Measurements from ENCODE around the gene FARP2.
"Not testable (repeated sequence)": the region's sequence is repeated elsewhere in the genome, so short reads cannot be mapped to it uniquely, and the experiment has no call there.

Gene FARP2

DNA sequence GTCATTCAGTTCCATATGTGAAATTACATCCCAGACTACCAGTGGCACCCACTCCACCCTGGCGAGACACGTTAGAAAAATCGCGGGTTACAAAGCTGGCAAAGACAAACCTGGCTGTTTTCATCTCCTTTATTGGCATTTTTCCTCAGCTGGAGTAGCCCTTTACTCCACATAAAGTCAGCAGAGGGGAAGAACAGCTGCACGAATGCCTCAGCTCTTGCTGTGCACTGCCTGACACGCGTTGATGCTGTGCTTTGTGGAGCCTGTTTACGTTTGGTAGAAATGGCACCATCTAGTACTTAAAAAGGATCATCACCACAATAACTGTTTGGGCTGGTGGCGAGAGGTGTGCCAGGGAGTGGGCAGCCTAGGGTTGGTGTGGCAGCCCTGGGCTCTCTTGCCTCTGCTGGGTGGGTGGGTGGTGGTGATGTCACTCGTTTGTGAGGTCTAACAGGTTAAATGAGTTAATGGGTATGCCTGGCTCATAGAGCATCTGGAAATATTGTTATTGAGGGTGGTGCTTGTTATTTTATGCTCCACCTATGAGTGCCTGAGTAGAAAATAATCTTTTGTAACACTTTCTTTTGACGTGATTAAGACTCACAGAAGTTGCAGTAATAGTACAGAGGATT lies 16.4 kb downstream of the FARP2 start:
- DNase-seq = no peak

- DNase-seq = no peak
These were observed 17.4 kb downstream of the FARP2 start for GRCh38 chr2:241373446-241373845.

- not testable (repeated sequence) for DNase-seq
These were observed 17.8 kb downstream of the FARP2 start for GRCh38 chr2:241373906-241374305.

GRCh38 chr2:241375300-241375699 lies 19.2 kb downstream of the FARP2 start:
- DNase-seq = no peak

GRCh38 chr2:241376808-241377207 lies 20.7 kb downstream of the FARP2 start:
- DNase-seq = no peak

DNA sequence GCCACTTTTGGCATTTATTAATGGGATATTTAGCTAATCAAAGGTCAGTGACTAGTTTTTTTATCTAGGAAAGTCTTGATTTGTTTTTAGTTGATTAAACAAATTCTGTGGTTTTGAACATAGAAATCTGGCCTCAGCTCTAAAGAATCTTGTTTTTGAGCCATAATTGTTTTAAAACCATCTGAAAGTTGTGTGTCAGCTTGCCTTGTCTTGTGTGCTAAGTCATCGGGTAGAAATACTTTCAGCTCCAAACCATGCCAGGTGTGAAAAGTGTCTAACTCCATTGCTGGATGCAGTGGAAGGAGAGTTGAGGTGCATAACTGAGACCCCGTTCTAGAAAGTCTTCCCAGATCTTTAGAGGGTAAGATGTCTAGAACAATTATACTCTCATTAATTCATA lies 22.7 kb downstream of the FARP2 start:
- no peak for DNase-seq

DNA sequence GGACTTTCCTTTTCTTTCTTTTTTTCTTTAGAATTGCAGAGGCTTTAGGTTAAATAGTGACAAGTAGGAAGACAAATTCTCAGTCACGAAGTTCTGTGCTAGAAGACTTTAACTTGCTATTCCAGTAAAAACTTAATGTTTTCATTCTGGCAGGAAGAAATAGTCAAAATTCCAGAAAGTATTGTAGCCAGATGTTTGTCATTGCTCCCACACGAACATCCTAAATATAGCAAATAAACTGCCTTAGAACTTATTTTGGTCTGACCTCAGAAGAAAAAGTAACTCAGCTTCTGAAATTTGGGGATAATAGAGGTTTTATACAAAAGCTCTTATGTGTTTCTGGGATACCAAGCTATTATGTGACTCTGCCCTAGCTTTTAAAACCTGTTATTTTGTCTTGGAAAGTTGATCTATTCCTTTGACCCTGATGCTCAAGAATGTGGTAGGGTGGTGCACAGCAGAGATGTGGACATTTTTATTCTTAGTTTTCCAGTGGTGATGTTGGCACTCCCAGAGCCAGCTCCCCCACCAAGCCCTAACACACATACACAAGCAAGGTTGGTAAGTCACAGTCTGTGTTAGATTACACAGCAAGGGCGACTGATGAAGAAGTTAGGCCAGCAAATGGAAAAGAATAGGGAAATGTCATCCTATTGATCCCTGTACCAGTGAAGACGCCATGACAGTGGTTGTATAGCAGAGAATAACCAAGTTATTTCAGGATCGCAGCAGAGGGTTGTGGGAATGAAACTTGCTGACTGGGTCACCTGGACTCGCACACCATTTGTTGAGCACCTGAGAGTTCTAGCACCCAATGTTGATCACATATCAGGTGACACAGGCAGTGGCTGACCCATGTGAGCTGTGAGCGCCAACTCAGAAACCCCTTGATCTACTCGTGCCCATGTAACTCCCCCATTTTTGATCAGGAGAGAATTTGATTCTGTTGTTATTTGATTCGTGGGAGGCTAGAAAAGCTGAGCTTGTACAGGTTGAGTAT lies 23.7 kb downstream of the FARP2 start:
- DNase-seq = no peak

- DNase-seq = no peak
These were observed 25.8 kb downstream of the FARP2 start for GRCh38 chr2:241381872-241382271.

DNA sequence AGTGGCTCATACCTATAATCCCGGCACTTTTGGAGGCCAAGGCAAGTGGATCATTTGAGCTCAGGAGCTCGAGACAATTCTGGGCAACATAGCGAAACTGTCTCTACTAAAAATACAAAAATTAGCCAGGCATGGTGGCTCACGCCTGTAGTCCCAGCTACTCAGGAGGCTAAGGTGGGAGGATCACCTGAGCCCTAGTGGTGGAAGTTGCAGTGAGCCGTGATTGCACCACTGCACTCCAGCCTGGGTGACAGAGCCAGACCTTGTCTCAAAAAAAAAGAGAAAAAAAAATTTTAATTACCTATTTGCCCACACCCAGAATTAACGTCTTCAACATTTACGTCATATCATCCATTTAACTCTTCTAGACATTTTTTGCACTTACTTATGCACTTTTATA lies 29.4 kb downstream of the FARP2 start:
- DNase-seq = not testable (repeated sequence)

DNA sequence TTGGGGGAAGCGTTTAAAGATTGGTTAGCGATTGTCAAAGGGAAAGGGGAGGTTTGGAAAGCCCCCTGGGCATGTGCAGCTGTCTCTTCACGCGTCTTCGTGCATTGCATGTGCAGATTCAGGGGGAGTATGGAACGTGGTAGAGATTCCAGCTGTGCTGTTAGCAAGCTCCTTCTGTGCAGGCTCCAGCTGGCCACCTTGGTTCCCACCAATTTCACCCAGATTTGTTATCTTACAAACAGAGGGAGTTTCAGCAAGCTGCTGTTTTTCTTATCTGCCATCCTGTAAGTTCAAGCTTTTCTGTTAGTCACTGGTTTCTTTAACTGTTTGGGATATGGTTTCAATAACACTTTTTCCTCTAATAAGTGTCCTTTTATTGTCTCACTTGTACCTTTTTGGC lies 30.4 kb downstream of the FARP2 start:
- no peak for DNase-seq

DNA sequence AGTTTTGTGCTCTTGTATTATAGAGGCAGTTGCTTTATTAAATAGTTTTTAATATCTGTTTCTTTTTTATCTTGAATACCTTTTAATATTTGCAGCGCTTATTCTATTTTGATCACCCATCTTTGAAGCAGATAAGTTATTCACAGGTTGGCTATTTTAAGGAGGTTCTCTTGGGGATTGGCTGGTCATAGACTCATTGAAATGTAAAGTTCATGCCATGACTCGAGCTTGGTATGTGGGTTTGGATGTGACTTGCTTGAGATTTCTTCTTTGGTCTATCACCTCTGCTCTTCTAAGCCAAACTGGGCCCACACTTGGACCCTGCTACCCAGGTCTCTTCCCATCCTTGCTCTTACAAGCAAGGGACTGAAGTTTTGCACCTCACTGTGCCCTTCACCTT lies 33.6 kb downstream of the FARP2 start:
- no peak for DNase-seq

- DNase-seq = peak; percentile 39
These were observed 34.5 kb downstream of the FARP2 start for GRCh38 chr2:241390301-241391206.

DNA sequence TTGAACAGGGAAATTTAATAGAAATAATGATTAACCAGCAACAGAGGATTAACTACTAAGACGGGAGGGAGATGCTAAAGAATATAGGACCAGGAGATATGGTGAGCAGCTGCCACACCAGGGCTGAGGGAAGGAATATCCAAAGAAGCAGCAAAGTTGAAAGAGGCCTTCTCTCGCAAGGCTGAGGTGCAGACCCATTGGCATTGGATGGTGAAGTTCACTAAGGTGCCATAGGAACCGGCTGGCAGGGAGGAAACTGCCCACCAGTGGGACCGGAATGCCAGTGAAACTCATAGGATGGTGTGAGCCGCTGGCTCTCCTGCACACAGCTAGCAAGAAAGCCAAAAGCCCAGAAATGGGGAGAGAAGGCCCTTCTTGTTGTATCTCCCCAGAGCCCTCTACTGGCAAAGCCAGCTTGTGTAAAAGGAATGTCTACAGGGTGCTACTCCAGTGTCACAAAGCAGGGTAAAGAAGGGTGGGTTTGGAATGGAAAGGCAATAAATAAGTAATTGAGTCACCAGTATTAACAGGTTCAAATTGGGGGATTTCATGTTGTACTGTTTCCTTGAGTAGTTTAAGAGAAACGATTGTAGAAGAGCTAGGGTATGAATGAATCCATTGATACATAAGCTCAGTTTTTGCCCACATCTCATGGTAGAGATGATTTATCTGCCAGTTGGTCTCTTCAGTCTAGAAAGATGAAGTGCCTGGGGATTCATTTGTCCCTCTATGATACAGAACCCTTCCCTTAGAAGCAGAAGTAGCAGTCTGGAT lies 36.0 kb downstream of the FARP2 start:
- no peak for DNase-seq

DNA sequence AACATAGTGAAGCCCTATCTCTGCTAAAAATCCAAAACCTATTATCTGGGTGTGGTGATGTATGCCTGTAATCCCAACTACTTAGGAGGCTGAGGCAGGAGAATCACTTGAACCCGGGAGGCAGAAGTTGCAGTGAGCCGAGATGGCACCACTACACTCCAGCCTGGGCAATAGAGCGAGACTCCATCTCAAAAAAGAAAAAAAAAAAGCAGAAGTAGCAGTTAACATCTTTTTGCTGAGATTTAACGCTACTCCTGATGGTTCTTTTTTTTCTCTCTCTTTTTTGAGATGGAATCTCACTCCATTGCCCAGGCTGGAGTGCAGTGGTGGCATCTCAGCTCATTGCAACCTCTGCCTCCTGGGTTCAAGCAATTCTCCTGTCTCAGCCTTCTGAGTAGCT lies 36.7 kb downstream of the FARP2 start:
- not testable (repeated sequence) for DNase-seq

- no peak for DNase-seq
These were observed 37.6 kb downstream of the FARP2 start for GRCh38 chr2:241393524-241394196.

DNA sequence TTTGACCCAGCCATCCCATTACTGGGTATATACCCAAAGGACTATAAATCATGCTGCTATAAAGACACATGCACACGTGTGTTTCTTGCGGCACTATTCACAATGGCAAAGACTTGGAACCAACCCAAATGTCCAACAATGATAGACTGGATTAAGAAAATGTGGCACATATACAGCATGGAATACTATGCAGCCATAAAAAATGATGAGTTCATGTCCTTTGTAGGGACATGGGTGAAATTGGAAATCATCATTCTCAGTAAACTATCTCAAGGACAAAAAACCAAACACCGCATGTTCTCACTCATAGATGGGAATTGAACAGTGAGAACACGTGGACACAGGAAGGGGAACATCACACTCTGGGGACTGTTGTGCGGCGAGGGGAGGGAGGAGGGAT lies 40.7 kb downstream of the FARP2 start:
- DNase-seq = not testable (repeated sequence)

DNA sequence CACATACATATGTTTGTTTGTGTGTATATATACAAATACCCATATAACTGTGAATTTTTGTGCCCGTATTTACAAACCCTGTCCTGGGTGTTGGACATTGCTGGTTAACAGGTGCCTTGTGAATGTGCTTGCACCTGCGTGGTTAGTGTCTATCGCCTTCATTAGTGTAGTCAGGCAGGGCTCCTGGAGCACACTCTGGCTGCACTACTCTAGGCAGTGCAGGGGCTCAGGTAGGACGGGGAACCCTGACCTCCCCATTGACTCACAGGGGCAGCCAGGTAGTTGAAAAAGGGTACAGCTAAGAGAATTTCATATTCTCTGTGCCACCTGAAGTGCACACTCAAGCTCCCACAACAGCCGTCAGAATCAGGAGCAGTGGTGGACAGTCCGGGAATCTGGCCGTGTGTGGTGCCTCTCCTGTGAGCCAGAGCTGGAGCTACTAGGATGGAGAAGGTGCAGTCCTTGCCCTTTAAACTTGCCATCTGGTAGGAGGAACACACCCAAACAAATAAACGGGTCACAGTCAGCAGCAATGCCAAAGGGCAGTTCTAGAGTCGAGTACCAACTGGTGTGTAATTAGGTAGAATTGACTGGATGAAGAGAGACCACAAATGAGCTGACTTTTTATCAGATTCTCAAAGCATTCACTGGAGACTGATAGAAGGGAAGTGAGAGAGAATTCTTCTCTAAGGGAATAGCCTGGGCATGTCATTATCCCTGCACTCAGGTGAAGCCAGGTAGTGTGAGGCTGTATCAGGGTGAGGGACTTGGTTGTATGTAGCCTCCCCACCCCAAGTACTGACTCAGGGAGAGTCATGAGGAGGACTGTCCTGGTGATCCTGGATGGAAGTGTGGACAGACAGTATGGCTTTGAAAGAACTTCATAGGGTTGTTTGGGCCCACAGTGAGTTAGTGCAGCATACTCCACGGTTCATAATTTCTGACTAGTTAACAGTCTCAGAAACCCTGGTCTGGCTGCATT lies 44.1 kb downstream of the FARP2 start:
- DNase-seq = no peak

GRCh38 chr2:241408849-241409248 lies 52.8 kb downstream of the FARP2 start:
- no peak for DNase-seq

- DNase-seq = no peak
These were observed 54.7 kb downstream of the FARP2 start for GRCh38 chr2:241410739-241411176.

- peak; percentile 33 for DNase-seq
These were observed 56.1 kb downstream of the FARP2 start for GRCh38 chr2:241412144-241412543.
